Ovary (tissue), 9 donors: Measurements from ENCODE around the gene ARHGEF40. TPM values are rescaled to one million over a fixed set of nuclear protein-coding genes. Genes with fewer than 3 reads are reported as not detected.

Source experiments
- DNase-seq, 5 donors: peaks; one replicate each; pipeline ENCODE4 v3.0.0-alpha.2; 2019 to 2020
- H3K27ac ChIP-seq, 2 donors: fragments of 200-600 bp; one replicate each; pipeline versions ENCODE4 v1.5.1 to v1.8.0; 2019 to 2022
- H3K27me3 ChIP-seq: fragments of 200-600 bp; one replicate; pipeline ENCODE4 v1.8.0; 2022
- H3K36me3 ChIP-seq: fragments of 200-600 bp; sonication (generic); one replicate; pipeline ENCODE4 v1.5.1; 2019
- H3K4me1 ChIP-seq: one replicate; pipeline ENCODE4 v1.8.1; 2013; ENCODE audit warnings: mild to moderate bottlenecking, moderate library complexity; ENCODE audit not compliant: insufficient read depth
- H3K4me3 ChIP-seq: fragments of 200-600 bp; sonication (generic); one replicate; pipeline ENCODE4 v1.5.1; 2017
- H3K9me3 ChIP-seq, 2 donors: fragments of 200-600 bp in 1 of 2; sonication (generic) in 1 of 2; one replicate each; pipeline versions ENCODE4 v1.5.1 to v1.8.1; 2013 to 2019; ENCODE audit warnings: mild to moderate bottlenecking in 1 of 2, moderate library complexity in 1 of 2
- EP300 ChIP-seq: sonication (generic); formaldehyde crosslinking; IDR thresholded peaks from one replicate; pipeline ENCODE4 v1.6.1; 2017; ENCODE audit warnings: antibody characterized with exemption
- POLR2A ChIP-seq: fragments of 450-650 bp; IDR thresholded peaks from one replicate; pipeline ENCODE4 v1.6.1; 2017; ENCODE audit warnings: antibody characterized with exemption, mild to moderate bottlenecking, moderate library complexity
- WGBS, 3 donors: extraction: QIAGEN DNeasy Blood & Tissue Kit in 1 of 3; methylation state at CpG; one replicate each; pipeline versions ENCODE4 v1.1.5 to v1.1.7; 2013 to 2017; 5-methylcytosine and 5-hydroxymethylcytosine counted together
- intact Hi-C, 4 donors: fragments of 100-400 bp; cut with DNase I; formaldehyde crosslinking; loops; one replicate each; pipeline versions ENCODE4 v1.11.0 to v1.15.1; 2022 to 2023
- polyA plus RNA-seq, 2 donors: library from polyadenylated mRNA; stranded (reverse); fragments of 200-250 nt in 1 of 2; fragments of 350-450 nt in 1 of 2; fragmentation: Illumina TruSeq in 1 of 2; extraction: RNeasy Lipid Tissue Mini Kit (QIAGEN cat#74804) in 1 of 2; gene quantifications; one replicate each; pipeline ENCODE4 v1.2.3, GENCODE V29; 2013 to 2014
- total RNA-seq, 7 donors: library from RNA; depleted of rRNA in 2 of 7; stranded (reverse); fragments of >200 nt in 2 of 7; fragmentation: NEBNext Ultra II Directional in 3 of 7; extraction: Animal tissue kit (Norgen Biotek cat#: 25700) in 3 of 7; gene quantifications; one replicate each; pipeline versions ENCODE4 v1.1.0 to v1.2.4, GENCODE V29; 2016 to 2023
- TF ChIP-seq, protein P1 (sequence below), 3 donors: fragments of 450-650 bp in 2 of 3; fragments of 200-600 bp in 1 of 3; IDR thresholded peaks; one replicate each; pipeline versions ENCODE4 v1.5.1 to v1.8.0; 2016 to 2022; ENCODE audit warnings: antibody characterized with exemption in 3 of 3, mild to moderate bottlenecking in 1 of 3
- donor health status: DM: no; HTN: no; CAD: no; lungs with moderate emphysema.
- donor health status: DM: no; HTN: no; CAD: no.
- donor health status: Bipolar disorder and iron deficiency.
- donor health status: DM: yes; HTN: yes; CAD: no.
- donor health status: DM: no; HTN: no; CAD: no.
- donor health status: DM: yes; HTN: yes; CAD: no.

Gene ARHGEF40
- total and polyA plus RNA-seq, 9 donors = 29.8 to 98.3 (median 52.4) TPM

DNA sequence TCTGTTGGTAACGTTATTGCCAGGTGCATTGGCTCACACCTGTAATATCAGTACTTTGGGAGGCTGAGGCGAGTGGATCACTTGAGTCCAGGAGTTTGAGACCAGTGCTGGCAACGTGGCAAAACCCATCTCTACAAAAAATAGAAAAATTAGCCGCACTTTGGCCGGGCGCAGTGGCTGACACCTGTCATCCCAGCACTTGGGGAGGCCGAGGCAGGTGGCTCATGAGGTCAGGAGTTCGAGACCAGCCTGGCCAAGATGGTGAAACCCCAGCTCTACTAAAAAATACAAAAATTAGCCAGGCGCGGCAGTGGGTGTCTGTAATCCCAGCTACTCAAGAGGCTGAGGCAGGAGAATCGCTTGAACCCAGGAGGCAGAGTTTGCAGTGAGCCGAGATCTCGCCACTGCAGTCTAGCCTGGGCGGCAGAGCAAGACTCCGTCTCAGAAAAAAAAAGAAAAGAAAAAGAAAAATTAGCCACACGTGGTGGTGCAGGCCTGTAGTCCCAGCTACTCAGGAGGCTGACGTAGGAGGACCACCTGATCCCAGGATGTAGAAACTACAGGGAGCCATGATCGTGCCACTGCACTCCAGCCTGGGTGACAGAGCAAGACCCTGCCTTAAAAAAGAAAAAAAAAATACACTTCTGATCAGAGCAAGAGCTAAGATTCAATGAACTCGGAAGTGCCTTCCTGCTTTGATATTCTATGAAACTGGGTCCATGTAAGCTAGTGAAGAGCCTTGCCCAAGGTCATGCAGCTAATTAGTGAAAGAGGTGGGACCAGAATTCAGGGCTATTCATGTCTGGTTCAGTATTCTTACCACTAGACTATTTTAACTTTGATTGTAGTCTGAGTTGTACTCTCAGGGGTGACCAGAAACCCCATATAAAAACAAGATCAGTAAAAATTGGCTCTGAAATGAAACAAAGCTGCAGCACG lies 16.7 kb upstream of the ARHGEF40 start:
- no peak overlapping the region for H3K4me3 ChIP-seq
- 83 to 87% (median 85%) methylated on average over 20 of the region's 20 CpGs for WGBS, 3 donors
- intact Hi-C loops = no loop called here

DNA sequence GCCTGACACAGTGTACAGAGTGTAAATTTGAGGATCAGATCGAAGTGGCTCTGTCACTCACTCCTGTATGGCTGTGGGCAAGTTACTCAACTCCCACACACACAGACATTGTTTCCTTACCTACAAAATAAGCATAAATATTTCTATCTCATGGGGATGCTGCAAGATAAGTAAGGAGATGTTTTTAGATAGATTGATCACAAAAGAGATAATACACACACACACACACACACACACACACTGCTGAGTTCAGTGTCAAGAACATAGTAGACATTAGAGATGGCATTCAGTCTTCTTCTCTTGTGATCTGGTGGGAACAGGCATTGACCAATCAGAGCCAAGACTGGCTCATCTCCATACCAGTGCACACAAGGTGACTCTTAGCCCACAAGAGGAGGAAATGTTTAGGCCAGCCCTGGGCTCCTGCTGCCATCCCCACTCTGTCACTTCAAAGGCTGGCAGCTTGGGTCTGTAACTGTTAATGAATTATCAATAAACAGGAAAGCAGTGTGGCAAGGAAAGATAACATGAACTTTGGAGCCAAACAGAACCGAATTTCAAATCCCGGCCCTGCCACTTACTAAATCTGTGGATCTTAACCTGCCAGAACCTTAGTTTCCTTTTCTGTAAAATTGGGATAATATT lies 15.9 kb upstream of the ARHGEF40 start:
- Histone ChIP-seq H3K4me1 (no peaks in the 10 kb centered on the region), H3K4me3 (no peak overlapping the region), H3K9me3 (no peaks in the 10 kb centered on the region), H3K27ac (no peak overlapping the region), H3K27me3 (no peaks in the 10 kb centered on the region), H3K36me3 (no peaks in the 10 kb centered on the region)
- intact Hi-C loops = no loop called here
- WGBS, 3 donors = 68 to 75% (median 68%) methylated on average over 3 of the region's 3 CpGs
- TF ChIP-seq POLR2A (no peak), EP300 (no peak)
- TF ChIP-seq, protein P1, sequence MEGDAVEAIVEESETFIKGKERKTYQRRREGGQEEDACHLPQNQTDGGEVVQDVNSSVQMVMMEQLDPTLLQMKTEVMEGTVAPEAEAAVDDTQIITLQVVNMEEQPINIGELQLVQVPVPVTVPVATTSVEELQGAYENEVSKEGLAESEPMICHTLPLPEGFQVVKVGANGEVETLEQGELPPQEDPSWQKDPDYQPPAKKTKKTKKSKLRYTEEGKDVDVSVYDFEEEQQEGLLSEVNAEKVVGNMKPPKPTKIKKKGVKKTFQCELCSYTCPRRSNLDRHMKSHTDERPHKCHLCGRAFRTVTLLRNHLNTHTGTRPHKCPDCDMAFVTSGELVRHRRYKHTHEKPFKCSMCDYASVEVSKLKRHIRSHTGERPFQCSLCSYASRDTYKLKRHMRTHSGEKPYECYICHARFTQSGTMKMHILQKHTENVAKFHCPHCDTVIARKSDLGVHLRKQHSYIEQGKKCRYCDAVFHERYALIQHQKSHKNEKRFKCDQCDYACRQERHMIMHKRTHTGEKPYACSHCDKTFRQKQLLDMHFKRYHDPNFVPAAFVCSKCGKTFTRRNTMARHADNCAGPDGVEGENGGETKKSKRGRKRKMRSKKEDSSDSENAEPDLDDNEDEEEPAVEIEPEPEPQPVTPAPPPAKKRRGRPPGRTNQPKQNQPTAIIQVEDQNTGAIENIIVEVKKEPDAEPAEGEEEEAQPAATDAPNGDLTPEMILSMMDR (IDR thresholded peaks at IDR 0.05) = no peak
- no peak for DNase-seq

More for the DNA sequence above, 16.7 kb upstream of the ARHGEF40 start:
- no peak overlapping the region for H3K27ac ChIP-seq
- TF ChIP-seq EP300 = no peak
- no peak for TF ChIP-seq POLR2A
- TF ChIP-seq, protein P1 (IDR thresholded peaks at IDR 0.05) = no peak
- no peaks in the 10 kb centered on the region for H3K36me3 ChIP-seq
- no peaks in the 10 kb centered on the region for H3K4me1 ChIP-seq
- H3K9me3 ChIP-seq = no peaks in the 10 kb centered on the region
- DNase-seq = no peak
- H3K27me3 ChIP-seq = no peaks in the 10 kb centered on the region

DNA sequence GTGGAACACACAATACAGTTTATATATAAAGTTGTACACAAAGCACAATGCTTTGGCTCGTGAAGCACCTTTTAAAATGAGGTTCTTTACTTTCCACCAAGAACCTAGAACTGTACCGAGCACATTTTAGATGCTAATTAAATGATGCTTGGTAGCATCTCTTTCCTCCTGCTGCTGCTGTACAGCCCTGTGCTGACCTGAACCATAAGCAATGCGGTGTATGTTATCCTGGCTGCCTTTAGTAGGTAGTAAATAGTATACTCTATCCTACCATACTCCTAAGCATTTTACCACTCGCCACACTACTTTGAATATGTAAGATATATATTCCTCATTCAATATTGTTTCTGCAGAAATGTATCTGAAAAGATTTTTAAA lies 15.3 kb upstream of the ARHGEF40 start:
- H3K4me3 ChIP-seq = no peak overlapping the region
- H3K4me1 ChIP-seq = no peaks in the 10 kb centered on the region
- TF ChIP-seq POLR2A (no peak), EP300 (no peak)
- TF ChIP-seq, protein P1 (IDR thresholded peaks at IDR 0.05) = no peak
- WGBS, 3 donors = 77 to 90% (median 89%) methylated on average over 4 of the region's 4 CpGs
- intact Hi-C loops = no loop called here
- no peaks in the 10 kb centered on the region for H3K27me3 ChIP-seq
- DNase-seq = no peak
- no peaks in the 10 kb centered on the region for H3K9me3 ChIP-seq
- H3K36me3 ChIP-seq = no peaks in the 10 kb centered on the region
- no peak overlapping the region for H3K27ac ChIP-seq

DNA sequence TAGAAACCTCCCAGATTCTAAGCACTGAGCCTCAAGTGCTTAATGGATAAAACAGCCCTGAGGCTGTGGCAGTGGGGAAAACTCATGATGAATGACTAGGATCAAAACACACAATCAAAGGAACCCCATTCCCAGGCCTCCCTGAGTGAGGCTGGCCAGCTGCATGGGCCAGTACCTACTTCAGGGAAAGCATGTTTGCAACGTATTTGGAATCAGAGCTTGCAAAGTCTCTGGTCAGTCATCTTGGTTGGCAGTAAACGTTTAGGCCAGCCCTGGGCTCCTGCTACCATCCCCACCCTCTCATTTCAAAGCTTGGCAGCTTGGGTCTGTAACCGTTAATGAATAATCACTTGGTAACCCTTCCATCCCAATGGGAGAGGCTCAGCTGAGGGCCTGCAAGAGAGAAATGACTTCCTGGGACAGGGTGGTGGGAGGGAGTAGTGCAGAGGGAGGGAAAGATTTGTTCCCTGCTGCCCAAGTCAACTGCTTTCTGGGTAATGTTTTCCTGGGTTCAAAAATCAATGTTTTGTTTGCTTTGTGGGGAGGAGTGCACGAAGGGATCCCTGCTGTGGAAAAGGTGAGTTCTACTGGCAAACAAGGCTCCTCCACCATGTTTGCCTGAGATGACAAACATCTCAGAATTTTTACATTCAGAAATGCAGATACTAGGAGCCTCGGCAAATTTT lies 14.5 kb upstream of the ARHGEF40 start:
- Histone ChIP-seq H3K4me1 (no peaks in the 10 kb centered on the region), H3K27me3 (no peaks in the 10 kb centered on the region), H3K36me3 (no peaks in the 10 kb centered on the region), H3K27ac (no peak overlapping the region), H3K4me3 (no peak overlapping the region), H3K9me3 (no peaks in the 10 kb centered on the region)
- intact Hi-C loops = no loop called here
- 62 to 75% (median 73%) methylated on average over 5 of the region's 5 CpGs for WGBS, 3 donors
- no peak for DNase-seq
- TF ChIP-seq, protein P1 (IDR thresholded peaks at IDR 0.05) = no peak
- TF ChIP-seq POLR2A = no peak
- TF ChIP-seq EP300 = no peak
